ENCODE data around the gene ZDHHC14. TPM values are rescaled to one million over a fixed set of nuclear protein-coding genes. Genes with fewer than 3 reads are reported as not detected.
"Not testable (repeated sequence)": the region's sequence is repeated elsewhere in the genome, so short reads cannot be mapped to it uniquely, and the experiment has no call there.

The ZDHHC14 gene
- 15.2 TPM for total RNA-seq

- Histone ChIP-seq H3K4me3 (peak within 1 kb of the TSS; percentile 75 to 85), H3K4me1 (peaks cover 25% of the 10 kb centered on the region), H3K9me3 (no peaks in the 10 kb centered on the region), H3K27me3 (no peaks in the 10 kb centered on the region), H3K36me3 (no peaks in the 10 kb centered on the region), H3K27ac (peak within 1 kb of the TSS; percentile 91)
- intact Hi-C loops (cut with DNase I), result loop anchor here (5.0 kb wide), 1 partner anchor 64 kb away; no protein-coding TSS in a partner anchor
- peak in 1 of 2 donors; percentile 90 for DNase-seq (ENCODE audit: extremely low spot score in 2 of 2)
- TF ChIP-seq POLR2A (IDR thresholded peaks at IDR 0.05), result peak in 1 of 2 donors; percentile 80
- TF ChIP-seq POLR2AphosphoS5 (IDR thresholded peaks at IDR 0.05; ENCODE audit: insufficient read depth in 1 of 2, low read depth in 1 of 2), result peak in 1 of 2 donors; percentile 90
- no peak for TF ChIP-seq CTCF (IDR thresholded peaks at IDR 0.05)
Measured at GRCh38 chr6:157380779-157381561, at the start of gene ZDHHC14. ZDHHC14 (plus strand) TSS chr6:157381190.

GRCh38 chr6:157332813-157333212, 48.2 kb upstream of the ZDHHC14 start:
- Histone ChIP-seq H3K36me3 (no peaks in the 10 kb centered on the region), H3K27me3 (no peaks in the 10 kb centered on the region), H3K9me3 (no peaks in the 10 kb centered on the region), H3K4me3 (no peak overlapping the region), H3K4me1 (no peaks in the 10 kb centered on the region), H3K27ac (no peak overlapping the region)
- intact Hi-C loops (cut with DNase I), result no loop called here
- DNase-seq (ENCODE audit: extremely low spot score in 2 of 2), result no peak
- TF ChIP-seq POLR2A (IDR thresholded peaks at IDR 0.05) (no peak), CTCF (IDR thresholded peaks at IDR 0.05) (no peak), POLR2AphosphoS5 (IDR thresholded peaks at IDR 0.05; ENCODE audit: insufficient read depth in 1 of 2, low read depth in 1 of 2) (no peak)

- Histone ChIP-seq H3K27me3 (no peaks in the 10 kb centered on the region), H3K36me3 (no peaks in the 10 kb centered on the region), H3K4me3 (no peak overlapping the region), H3K27ac (no peak overlapping the region), H3K4me1 (no peaks in the 10 kb centered on the region), H3K9me3 (no peaks in the 10 kb centered on the region)
- no peak for DNase-seq (ENCODE audit: extremely low spot score in 2 of 2)
- intact Hi-C loops (cut with DNase I), result no loop called here
- TF ChIP-seq POLR2AphosphoS5 (IDR thresholded peaks at IDR 0.05; ENCODE audit: insufficient read depth in 1 of 2, low read depth in 1 of 2) (no peak), POLR2A (IDR thresholded peaks at IDR 0.05) (no peak), CTCF (IDR thresholded peaks at IDR 0.05) (no peak)
Measured at GRCh38 chr6:157333537-157333936, 47.5 kb upstream of the ZDHHC14 start.

GRCh38 chr6:157333956-157334355, 47.0 kb upstream of the ZDHHC14 start:
- H3K4me1 ChIP-seq, result no peaks in the 10 kb centered on the region
- H3K9me3 ChIP-seq, result no peaks in the 10 kb centered on the region
- H3K27me3 ChIP-seq, result no peaks in the 10 kb centered on the region
- intact Hi-C loops (cut with DNase I), result no loop called here
- no peak for DNase-seq (ENCODE audit: extremely low spot score in 2 of 2)
- no peak overlapping the region for H3K27ac ChIP-seq
- H3K36me3 ChIP-seq, result no peaks in the 10 kb centered on the region
- H3K4me3 ChIP-seq, result no peak overlapping the region
- no peak for TF ChIP-seq POLR2A (IDR thresholded peaks at IDR 0.05)

- intact Hi-C loops (cut with DNase I), result no loop called here
- TF ChIP-seq CTCF (IDR thresholded peaks at IDR 0.05) (no peak), POLR2AphosphoS5 (IDR thresholded peaks at IDR 0.05; ENCODE audit: insufficient read depth in 1 of 2, low read depth in 1 of 2) (no peak), POLR2A (IDR thresholded peaks at IDR 0.05) (no peak)
- Histone ChIP-seq H3K9me3 (no peaks in the 10 kb centered on the region), H3K27ac (no peak overlapping the region), H3K36me3 (no peaks in the 10 kb centered on the region), H3K4me3 (no peak overlapping the region), H3K27me3 (no peaks in the 10 kb centered on the region), H3K4me1 (no peaks in the 10 kb centered on the region)
- DNase-seq (ENCODE audit: extremely low spot score in 2 of 2), result no peak
Measured at GRCh38 chr6:157335829-157336228, 45.2 kb upstream of the ZDHHC14 start.

- H3K36me3 ChIP-seq; intact Hi-C loops (cut with DNase I); H3K27ac ChIP-seq; H3K27me3 ChIP-seq; H3K9me3 ChIP-seq; DNase-seq (ENCODE audit: extremely low spot score in 2 of 2); H3K4me1 ChIP-seq; H3K4me3 ChIP-seq: not testable (repeated sequence)
Measured at GRCh38 chr6:157337276-157337675, 43.7 kb upstream of the ZDHHC14 start.

Measured in vagina (tissue), 2 donors.